Loucy (cell line): ENCODE data around the gene PLXNA4.
"Not testable (repeated sequence)": the region's sequence is repeated elsewhere in the genome, so short reads cannot be mapped to it uniquely, and the experiment has no call there.

Experiments
- CTCF ChIP-seq: fragments of 200-600 bp; sonication (generic); conservative IDR thresholded peaks from 2 replicates; pipeline ENCODE4 v1.5.1; 2014; ENCODE audit warnings: mild to moderate bottlenecking, antibody characterized with exemption, low read length
- EZH2phosphoT487 ChIP-seq: fragments of 200-600 bp; IDR thresholded peaks from 2 replicates; pipeline ENCODE4 v1.6.1; 2018; ENCODE audit warnings: antibody characterized with exemption, mild to moderate bottlenecking, moderate library complexity, borderline replicate concordance

- not testable (repeated sequence) for TF ChIP-seq CTCF, EZH2phosphoT487
Measured at GRCh38 chr7:132594741-132595140, 18.5 kb upstream of the PLXNA4 start.
